Progenitor cell of endocrine pancreas (in vitro differentiated cells): ENCODE measurements around the gene MYMX. TPM values are rescaled to one million over a fixed set of nuclear protein-coding genes. Genes with fewer than 3 reads are reported as not detected.

ENCODE experiments used
- DNase-seq: peaks from one replicate; pipeline ENCODE4 v3.0.0; 2021; ENCODE audit warnings: low spot score; ENCODE audit not compliant: unreplicated experiment
- H3K27ac Mint-ChIP-seq: 2 replicates; pipeline ENCODE4 v1.8.0; 2021; ENCODE audit warnings: mild to moderate bottlenecking, moderate library complexity, mixed read lengths
- H3K27me3 Mint-ChIP-seq: 2 replicates; pipeline ENCODE4 v1.8.0; 2021; ENCODE audit warnings: mixed read lengths
- H3K36me3 Mint-ChIP-seq: 2 replicates; pipeline ENCODE4 v1.8.0; 2022; ENCODE audit warnings: mixed read lengths; ENCODE audit not compliant: insufficient read depth
- H3K4me1 Mint-ChIP-seq: 2 replicates; pipeline ENCODE4 v1.8.0; 2021; ENCODE audit warnings: low read depth, mixed read lengths
- H3K4me3 Mint-ChIP-seq: 2 replicates; pipeline ENCODE4 v1.8.0; 2021; ENCODE audit warnings: low read depth, mild to moderate bottlenecking, moderate library complexity, mixed read lengths
- H3K9me3 Mint-ChIP-seq: 2 replicates; pipeline ENCODE4 v1.8.0; 2021; ENCODE audit warnings: low read depth, mixed read lengths
- total RNA-seq: library from RNA; stranded (reverse); gene quantifications from 2 replicates; pipeline ENCODE4 v1.2.1, GENCODE V29; 2021
- TF ChIP-seq, protein P1 (sequence below): fragments of 200-600 bp; sonication (generic); IDR thresholded peaks from one replicate; pipeline ENCODE4 v1.5.0; 2021; ENCODE audit warnings: antibody characterized with exemption, mild to moderate bottlenecking; ENCODE audit not compliant: unreplicated experiment

Gene MYMX
- total RNA-seq, 1 donor from 2014 or later, result not detected

DNA sequence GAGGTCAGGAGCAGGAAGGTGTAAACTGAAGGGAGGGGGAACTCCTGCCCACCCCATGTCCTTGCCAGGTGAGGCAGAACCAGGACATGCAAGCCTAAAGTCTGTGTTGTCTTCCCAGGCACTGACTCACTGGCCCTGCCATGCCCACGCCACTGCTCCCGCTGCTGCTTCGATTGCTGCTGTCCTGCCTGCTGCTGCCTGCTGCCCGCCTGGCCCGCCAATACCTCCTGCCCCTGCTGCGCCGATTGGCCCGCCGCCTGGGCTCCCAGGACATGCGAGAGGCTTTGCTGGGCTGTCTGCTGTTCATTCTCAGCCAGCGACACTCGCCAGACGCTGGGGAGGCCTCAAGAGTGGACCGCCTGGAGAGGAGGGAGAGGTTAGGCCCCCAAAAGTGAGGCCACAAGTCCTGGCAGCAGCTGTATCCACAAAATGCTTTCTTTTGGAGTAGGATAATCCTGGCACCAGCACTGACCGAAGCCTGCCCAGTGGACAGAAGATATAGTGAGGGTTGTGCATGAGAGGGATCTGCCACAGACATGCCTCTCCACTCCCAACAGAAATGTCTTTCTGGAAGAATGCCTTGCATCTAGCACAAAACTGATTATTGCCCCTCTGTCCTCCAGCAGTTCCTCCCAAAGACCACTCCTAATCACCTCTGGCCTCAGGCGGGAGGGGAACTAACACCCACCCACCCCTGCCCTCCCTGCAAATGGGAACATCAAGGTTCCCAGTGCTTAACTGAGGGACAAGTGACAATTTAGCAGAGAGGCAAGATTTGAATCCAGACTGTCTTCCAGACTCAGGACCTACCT is 812 bp downstream of the MYMX start:
- Mint-ChIP-seq H3K4me1 (peaks cover 17% of the 10 kb centered on the region), H3K27me3 (peaks cover 24% of the 10 kb centered on the region), H3K4me3 (no peak overlapping the region), H3K27ac (no peak overlapping the region), H3K36me3 (no peaks in the 10 kb centered on the region), H3K9me3 (no peaks in the 10 kb centered on the region)
- DNase-seq, result no peak
- TF ChIP-seq, protein P1, sequence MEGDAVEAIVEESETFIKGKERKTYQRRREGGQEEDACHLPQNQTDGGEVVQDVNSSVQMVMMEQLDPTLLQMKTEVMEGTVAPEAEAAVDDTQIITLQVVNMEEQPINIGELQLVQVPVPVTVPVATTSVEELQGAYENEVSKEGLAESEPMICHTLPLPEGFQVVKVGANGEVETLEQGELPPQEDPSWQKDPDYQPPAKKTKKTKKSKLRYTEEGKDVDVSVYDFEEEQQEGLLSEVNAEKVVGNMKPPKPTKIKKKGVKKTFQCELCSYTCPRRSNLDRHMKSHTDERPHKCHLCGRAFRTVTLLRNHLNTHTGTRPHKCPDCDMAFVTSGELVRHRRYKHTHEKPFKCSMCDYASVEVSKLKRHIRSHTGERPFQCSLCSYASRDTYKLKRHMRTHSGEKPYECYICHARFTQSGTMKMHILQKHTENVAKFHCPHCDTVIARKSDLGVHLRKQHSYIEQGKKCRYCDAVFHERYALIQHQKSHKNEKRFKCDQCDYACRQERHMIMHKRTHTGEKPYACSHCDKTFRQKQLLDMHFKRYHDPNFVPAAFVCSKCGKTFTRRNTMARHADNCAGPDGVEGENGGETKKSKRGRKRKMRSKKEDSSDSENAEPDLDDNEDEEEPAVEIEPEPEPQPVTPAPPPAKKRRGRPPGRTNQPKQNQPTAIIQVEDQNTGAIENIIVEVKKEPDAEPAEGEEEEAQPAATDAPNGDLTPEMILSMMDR, result no peak

DNA sequence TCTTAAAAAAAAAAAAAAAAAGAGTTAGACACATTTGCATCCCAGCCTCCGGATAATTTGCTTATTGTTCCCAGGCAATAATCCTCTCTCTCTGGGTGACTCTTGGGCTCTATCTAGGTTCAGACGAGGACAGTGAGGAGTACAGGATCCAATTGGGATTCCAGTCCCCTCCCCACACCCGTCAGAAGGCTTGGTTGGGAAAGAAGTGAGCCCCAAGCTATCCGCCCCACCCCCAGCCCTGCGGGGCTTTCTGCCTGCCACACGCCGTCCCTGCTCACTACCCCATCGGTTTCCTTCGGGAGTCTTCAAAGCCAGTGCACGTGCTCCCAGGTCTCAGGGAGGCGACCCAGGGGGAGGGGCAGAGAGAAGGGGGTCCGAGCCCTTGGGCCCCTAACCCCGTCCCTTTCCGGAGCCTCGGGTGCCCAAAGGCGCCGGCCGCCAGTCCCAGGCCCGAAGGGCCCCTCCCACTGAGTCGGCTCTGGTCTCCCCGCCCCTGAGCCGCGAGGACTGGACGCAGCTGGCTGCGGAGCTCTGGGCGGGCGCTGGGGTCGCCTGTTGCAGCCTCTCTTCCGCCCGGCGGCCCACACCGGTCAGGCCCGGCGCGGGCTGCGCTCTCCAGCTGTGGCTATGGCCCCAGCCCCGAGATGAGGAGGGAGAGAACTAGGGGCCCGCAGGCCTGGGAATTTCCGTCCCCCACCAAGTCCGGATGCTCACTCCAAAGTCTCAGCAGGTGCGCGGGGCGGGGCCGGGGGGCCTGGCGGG is 2.5 kb downstream of the MYMX start:
- peak; percentile 59 for DNase-seq
- Mint-ChIP-seq H3K36me3 (no peaks in the 10 kb centered on the region), H3K27ac (peak overlapping the region; percentile 79), H3K27me3 (peaks cover 28% of the 10 kb centered on the region), H3K9me3 (no peaks in the 10 kb centered on the region), H3K4me1 (peaks cover 25% of the 10 kb centered on the region), H3K4me3 (peak overlapping the region; percentile 70)
- TF ChIP-seq, protein P1, result no peak

- Mint-ChIP-seq H3K27ac (peak overlapping the region; percentile 52), H3K36me3 (no peaks in the 10 kb centered on the region), H3K4me3 (peak overlapping the region; percentile 70), H3K9me3 (no peaks in the 10 kb centered on the region), H3K4me1 (peaks cover 33% of the 10 kb centered on the region), H3K27me3 (peaks cover 35% of the 10 kb centered on the region)
- TF ChIP-seq, protein P1, result peak; percentile 27
- no peak for DNase-seq
Observed at GRCh38 chr6:44219815-44220784, 3.4 kb downstream of the MYMX start.

DNA sequence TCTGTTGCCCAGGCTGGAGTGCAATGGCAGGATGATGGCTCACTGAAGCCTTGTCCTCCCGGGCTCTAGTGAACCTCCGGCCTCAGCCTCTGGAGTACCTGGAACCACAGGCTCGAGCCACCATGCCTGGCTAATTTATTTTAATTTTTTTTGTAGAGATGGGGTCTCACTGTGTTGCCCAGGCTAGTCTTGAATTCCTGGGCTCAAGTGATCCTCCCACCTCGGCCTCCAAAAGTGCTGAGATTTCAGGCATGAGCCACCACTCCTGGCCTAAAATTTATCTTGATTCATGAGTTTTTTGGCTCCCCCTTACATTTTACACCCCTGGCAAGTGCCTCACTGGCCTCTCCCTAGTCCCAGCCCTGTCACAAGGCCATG is 4.2 kb downstream of the MYMX start:
- H3K27ac Mint-ChIP-seq, result peak overlapping the region; percentile 88
- TF ChIP-seq, protein P1, result no peak
- peaks cover 38% of the 10 kb centered on the region for H3K4me1 Mint-ChIP-seq
- DNase-seq, result no peak
- peak overlapping the region; percentile 59 for H3K4me3 Mint-ChIP-seq
- no peaks in the 10 kb centered on the region for H3K36me3 Mint-ChIP-seq
- H3K27me3 Mint-ChIP-seq, result peaks cover 35% of the 10 kb centered on the region
- H3K9me3 Mint-ChIP-seq, result no peaks in the 10 kb centered on the region
